CD4-positive, alpha-beta T cell treated with Interleukin-6 at 100 ng/mL for 8 hours (primary cell): ENCODE data around the gene IMPG1.

Source experiments
- DNase-seq: peaks from one replicate; pipeline ENCODE4 v3.0.0-alpha.2; 2020; ENCODE audit warnings: mixed read lengths, low spot score

The IMPG1 gene

DNA sequence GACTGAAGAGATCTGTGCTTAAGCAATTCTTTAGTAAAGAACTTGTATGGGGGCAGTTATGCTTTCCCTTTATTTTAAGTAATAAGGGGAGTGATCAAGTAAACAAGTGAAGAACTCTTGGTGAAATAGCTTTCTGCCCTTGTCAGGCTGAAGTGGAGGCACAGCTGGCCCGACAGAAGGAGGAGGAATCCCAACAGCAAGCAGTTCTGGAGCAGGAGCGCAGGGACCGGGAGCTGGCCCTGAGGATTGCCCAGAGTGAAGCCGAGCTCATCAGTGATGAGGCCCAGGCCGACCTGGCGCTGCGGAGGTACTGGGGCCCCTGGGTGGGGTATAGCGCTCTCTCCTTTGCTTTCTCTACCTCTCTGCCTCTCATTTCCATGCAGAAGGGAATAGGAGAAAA lies 180.1 kb downstream of the IMPG1 start:
- no peak for DNase-seq

DNA sequence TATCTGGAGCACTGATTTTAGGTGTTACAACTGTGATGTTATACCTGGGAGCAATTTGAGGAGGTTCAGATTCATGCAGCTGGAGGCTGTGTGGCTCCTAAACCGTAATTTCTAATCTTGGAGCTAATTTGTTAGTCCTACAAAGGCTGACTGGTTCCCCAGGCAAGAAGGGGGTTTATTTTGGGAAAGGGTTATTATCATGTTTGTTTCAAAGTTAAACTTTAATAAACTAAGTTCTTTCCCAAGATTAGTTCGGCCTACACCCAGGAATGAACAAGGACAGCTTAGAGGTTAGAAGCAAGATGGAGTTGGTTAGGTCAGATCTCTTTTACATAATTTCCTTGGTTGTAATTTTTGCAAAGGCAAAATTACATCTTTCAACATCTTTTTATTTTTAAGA lies 187.6 kb downstream of the IMPG1 start:
- DNase-seq: no peak

DNA sequence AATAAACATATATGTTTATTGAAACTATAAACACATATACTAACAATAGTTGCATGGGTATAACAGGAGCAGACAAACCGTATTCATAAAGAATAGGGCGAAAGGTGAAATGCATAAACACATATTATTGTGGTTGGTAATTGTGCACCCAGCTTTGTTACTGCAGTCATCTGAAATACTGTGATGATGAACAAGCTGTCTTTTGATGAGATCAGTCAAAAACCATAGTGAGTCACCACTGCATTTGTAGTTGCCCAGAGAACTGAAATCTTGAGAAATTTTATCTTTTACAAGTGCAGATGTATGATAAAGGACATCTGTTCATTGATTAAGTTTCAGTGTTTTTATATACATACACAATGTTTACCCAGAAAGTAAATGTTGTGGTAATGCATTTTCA lies 189.7 kb downstream of the IMPG1 start:
- no peak for DNase-seq

DNA sequence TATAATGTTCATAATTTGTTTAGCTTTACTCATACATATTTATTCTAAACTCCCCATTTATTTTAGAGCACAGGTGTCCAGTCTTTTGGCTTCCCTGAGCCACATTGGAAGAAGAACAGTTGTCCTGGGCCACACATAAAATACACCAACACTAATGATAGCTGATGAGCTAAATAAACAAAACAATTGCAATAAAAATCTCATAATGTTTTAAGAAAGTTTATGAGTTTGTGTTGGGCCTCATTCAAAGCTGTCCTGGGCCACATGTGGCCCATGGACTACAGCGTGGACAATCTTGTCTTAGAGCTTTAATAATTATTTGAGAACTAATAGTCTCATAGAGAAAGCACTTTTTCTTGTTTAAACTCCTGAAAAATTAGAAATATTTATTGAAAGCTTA lies 192.2 kb downstream of the IMPG1 start:
- no peak for DNase-seq

DNA sequence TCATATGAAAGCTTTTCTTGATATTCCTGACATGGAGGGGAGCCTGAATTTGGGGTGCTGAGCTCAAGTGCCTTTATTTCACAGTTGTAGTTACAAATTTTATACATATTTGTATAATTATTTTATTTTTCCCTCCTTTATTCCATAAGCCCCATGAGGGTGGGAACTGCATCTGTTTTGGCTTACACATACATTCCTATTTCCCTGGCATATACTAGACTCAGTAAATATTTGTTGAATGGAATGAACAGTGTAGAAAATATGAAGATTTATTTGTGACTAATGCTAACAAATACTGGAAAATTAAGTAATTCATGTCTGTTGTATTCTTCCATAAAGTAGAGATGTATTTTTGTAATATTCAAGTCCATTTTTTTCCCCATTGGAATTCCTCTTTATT lies 196.3 kb downstream of the IMPG1 start:
- no peak for DNase-seq

DNA sequence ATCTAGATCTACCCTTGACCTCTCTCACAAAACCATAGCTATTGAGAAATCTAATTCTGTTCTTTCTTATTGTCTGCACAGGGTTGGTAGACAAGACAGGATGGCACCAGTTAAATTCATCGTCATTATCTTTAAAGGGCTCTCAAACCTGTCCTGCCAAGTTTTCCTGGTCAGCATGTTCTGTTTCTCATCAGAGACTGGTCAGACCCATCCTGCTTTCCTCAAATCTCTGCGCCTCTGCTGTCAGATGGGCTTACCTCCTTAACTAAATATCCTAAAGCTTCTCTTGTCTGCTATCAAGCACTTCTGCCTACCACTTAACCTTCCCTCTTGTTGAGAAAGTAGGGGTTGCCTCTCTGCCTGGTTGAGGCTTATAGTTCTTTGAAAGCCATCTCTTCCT lies 198.2 kb downstream of the IMPG1 start:
- no peak for DNase-seq
